T-helper 2 cell treated with Interferon-gamma antibody and Interleukin-4, amounts not matched to agents 5 μg/mL and 100 μg/mL, for 36 hours (primary cell): ENCODE results near the gene ITGAL.

Experiments used
- DNase-seq: peaks from one replicate; pipeline ENCODE4 v3.0.0; 2021; ENCODE audit warnings: low spot score
- H3K27ac Mint-ChIP-seq: one replicate; pipeline ENCODE4 v1.8.0; 2021; ENCODE audit warnings: mild to moderate bottlenecking, mixed read lengths
- H3K27me3 Mint-ChIP-seq: one replicate; pipeline ENCODE4 v1.8.0; 2021; ENCODE audit warnings: low read depth, mixed read lengths
- H3K36me3 Mint-ChIP-seq: one replicate; pipeline ENCODE4 v1.8.0; 2021; ENCODE audit warnings: low read depth, mixed read lengths
- H3K4me1 Mint-ChIP-seq: one replicate; pipeline ENCODE4 v1.8.0; 2021; ENCODE audit warnings: low read depth, mixed read lengths
- H3K4me3 Mint-ChIP-seq: one replicate; pipeline ENCODE4 v1.8.0; 2022; ENCODE audit warnings: mild to moderate bottlenecking, moderate library complexity, mixed read lengths
- H3K9me3 Mint-ChIP-seq: one replicate; pipeline ENCODE4 v1.8.0; 2021; ENCODE audit warnings: mixed read lengths

The ITGAL gene

GRCh38 chr16:30543067-30543466 lies 70.5 kb downstream of the ITGAL start:
- Mint-ChIP-seq H3K4me3 (no peak overlapping the region), H3K27ac (no peak overlapping the region), H3K4me1 (no peaks in the 10 kb centered on the region), H3K9me3 (no peaks in the 10 kb centered on the region), H3K27me3 (no peaks in the 10 kb centered on the region), H3K36me3 (peaks cover 4% of the 10 kb centered on the region)
- DNase-seq = no peak

GRCh38 chr16:30546115-30546514 lies 73.6 kb downstream of the ITGAL start:
- peaks cover 6% of the 10 kb centered on the region for H3K36me3 Mint-ChIP-seq
- no peak overlapping the region for H3K4me3 Mint-ChIP-seq

GRCh38 chr16:30548416-30549253 lies 76.1 kb downstream of the ITGAL start:
- Mint-ChIP-seq H3K9me3 (no peaks in the 10 kb centered on the region), H3K4me1 (peaks cover 37% of the 10 kb centered on the region), H3K4me3 (no peak overlapping the region), H3K36me3 (peaks cover 18% of the 10 kb centered on the region), H3K27me3 (no peaks in the 10 kb centered on the region), H3K27ac (no peak overlapping the region)
- DNase-seq = no peak

More at GRCh38 chr16:30546115-30546514, 73.6 kb downstream of the ITGAL start:
- DNase-seq = no peak
- no peaks in the 10 kb centered on the region for H3K27me3 Mint-ChIP-seq
- peaks cover 14% of the 10 kb centered on the region for H3K4me1 Mint-ChIP-seq
- H3K27ac Mint-ChIP-seq = no peak overlapping the region
- no peaks in the 10 kb centered on the region for H3K9me3 Mint-ChIP-seq

- H3K9me3 Mint-ChIP-seq = no peaks in the 10 kb centered on the region
- peak overlapping the region; percentile 70 for H3K4me3 Mint-ChIP-seq
- peak overlapping the region; percentile 92 for H3K27ac Mint-ChIP-seq
- DNase-seq = peak; percentile 73
- H3K27me3 Mint-ChIP-seq = no peaks in the 10 kb centered on the region
- H3K4me1 Mint-ChIP-seq = peaks cover 50% of the 10 kb centered on the region
- H3K36me3 Mint-ChIP-seq = peaks cover 36% of the 10 kb centered on the region
Measured at GRCh38 chr16:30551781-30552180, 79.2 kb downstream of the ITGAL start.

- Mint-ChIP-seq H3K36me3 (peaks cover 34% of the 10 kb centered on the region), H3K4me3 (peak overlapping the region; percentile 70), H3K4me1 (peaks cover 50% of the 10 kb centered on the region), H3K27ac (peak overlapping the region; percentile 92), H3K27me3 (no peaks in the 10 kb centered on the region), H3K9me3 (no peaks in the 10 kb centered on the region)
- no peak for DNase-seq
Measured at GRCh38 chr16:30552956-30553355, 80.4 kb downstream of the ITGAL start.

- Mint-ChIP-seq H3K4me3 (peak overlapping the region; percentile 70), H3K9me3 (no peaks in the 10 kb centered on the region), H3K27ac (peak overlapping the region; percentile 92), H3K36me3 (peaks cover 33% of the 10 kb centered on the region), H3K27me3 (no peaks in the 10 kb centered on the region), H3K4me1 (peaks cover 50% of the 10 kb centered on the region)
- no peak for DNase-seq
Measured at GRCh38 chr16:30553393-30553899, 80.9 kb downstream of the ITGAL start.

- Mint-ChIP-seq H3K36me3 (peaks cover 30% of the 10 kb centered on the region), H3K27ac (peak overlapping the region; percentile 26), H3K4me1 (peaks cover 51% of the 10 kb centered on the region), H3K4me3 (no peak overlapping the region), H3K27me3 (no peaks in the 10 kb centered on the region), H3K9me3 (no peaks in the 10 kb centered on the region)
- no peak for DNase-seq
Measured at GRCh38 chr16:30554557-30555314, 82.2 kb downstream of the ITGAL start.

- Mint-ChIP-seq H3K27me3 (no peaks in the 10 kb centered on the region), H3K36me3 (peaks cover 30% of the 10 kb centered on the region), H3K9me3 (no peaks in the 10 kb centered on the region), H3K4me3 (peak overlapping the region; percentile 86), H3K27ac (peak overlapping the region; percentile 52), H3K4me1 (peaks cover 51% of the 10 kb centered on the region)
- no peak for DNase-seq
Measured at GRCh38 chr16:30555315-30556124, 83.0 kb downstream of the ITGAL start.

- Mint-ChIP-seq H3K27ac (peak overlapping the region; percentile 52), H3K36me3 (peaks cover 30% of the 10 kb centered on the region), H3K4me3 (peak overlapping the region; percentile 86), H3K27me3 (no peaks in the 10 kb centered on the region), H3K9me3 (no peaks in the 10 kb centered on the region), H3K4me1 (peaks cover 50% of the 10 kb centered on the region)
- no peak for DNase-seq
Measured at GRCh38 chr16:30556125-30556473, 83.6 kb downstream of the ITGAL start.

GRCh38 chr16:30557707-30557956 lies 85.1 kb downstream of the ITGAL start:
- Mint-ChIP-seq H3K4me3 (peak overlapping the region; percentile 86), H3K9me3 (no peaks in the 10 kb centered on the region), H3K36me3 (peaks cover 24% of the 10 kb centered on the region), H3K4me1 (peaks cover 42% of the 10 kb centered on the region), H3K27ac (peak overlapping the region; percentile 87), H3K27me3 (no peaks in the 10 kb centered on the region)
- no peak for DNase-seq

- Mint-ChIP-seq H3K27me3 (no peaks in the 10 kb centered on the region), H3K4me1 (peaks cover 37% of the 10 kb centered on the region), H3K36me3 (peaks cover 22% of the 10 kb centered on the region), H3K27ac (peak within 1 kb of the TSS; percentile 87), H3K9me3 (no peaks in the 10 kb centered on the region), H3K4me3 (peak within 1 kb of the TSS; percentile 86)
- DNase-seq = peak; percentile 98
Measured at GRCh38 chr16:30557957-30558788, 85.6 kb downstream of the ITGAL start, which contains the start of gene ZNF764. Gene ZNF764 (minus strand): TSS chr16:30558374. CDS start chr16:30558182, 192 bp downstream.

- Mint-ChIP-seq H3K9me3 (no peaks in the 10 kb centered on the region), H3K27ac (peak overlapping the region; percentile 87), H3K4me3 (peak overlapping the region; percentile 86), H3K27me3 (no peaks in the 10 kb centered on the region), H3K4me1 (peaks cover 30% of the 10 kb centered on the region), H3K36me3 (peaks cover 15% of the 10 kb centered on the region)
- DNase-seq = no peak
Measured at GRCh38 chr16:30558789-30559377, 86.3 kb downstream of the ITGAL start.

- DNase-seq = no peak
Measured at GRCh38 chr16:30559690-30560089, 87.1 kb downstream of the ITGAL start.

More at GRCh38 chr16:30559690-30560089, 87.1 kb downstream of the ITGAL start:
- peaks cover 23% of the 10 kb centered on the region for H3K4me1 Mint-ChIP-seq
- H3K9me3 Mint-ChIP-seq = no peaks in the 10 kb centered on the region
- peak overlapping the region; percentile 87 for H3K27ac Mint-ChIP-seq
- H3K36me3 Mint-ChIP-seq = peaks cover 8% of the 10 kb centered on the region
- no peaks in the 10 kb centered on the region for H3K27me3 Mint-ChIP-seq
- H3K4me3 Mint-ChIP-seq = peak overlapping the region; percentile 69
